ENCODE measurements around the gene CCDC9B. TPM values are rescaled to one million over a fixed set of nuclear protein-coding genes. Genes with fewer than 3 reads are reported as not detected.

The CCDC9B gene
- total RNA-seq, 2 donors from 2014 or later = 17.1 to 26.4 TPM

DNA sequence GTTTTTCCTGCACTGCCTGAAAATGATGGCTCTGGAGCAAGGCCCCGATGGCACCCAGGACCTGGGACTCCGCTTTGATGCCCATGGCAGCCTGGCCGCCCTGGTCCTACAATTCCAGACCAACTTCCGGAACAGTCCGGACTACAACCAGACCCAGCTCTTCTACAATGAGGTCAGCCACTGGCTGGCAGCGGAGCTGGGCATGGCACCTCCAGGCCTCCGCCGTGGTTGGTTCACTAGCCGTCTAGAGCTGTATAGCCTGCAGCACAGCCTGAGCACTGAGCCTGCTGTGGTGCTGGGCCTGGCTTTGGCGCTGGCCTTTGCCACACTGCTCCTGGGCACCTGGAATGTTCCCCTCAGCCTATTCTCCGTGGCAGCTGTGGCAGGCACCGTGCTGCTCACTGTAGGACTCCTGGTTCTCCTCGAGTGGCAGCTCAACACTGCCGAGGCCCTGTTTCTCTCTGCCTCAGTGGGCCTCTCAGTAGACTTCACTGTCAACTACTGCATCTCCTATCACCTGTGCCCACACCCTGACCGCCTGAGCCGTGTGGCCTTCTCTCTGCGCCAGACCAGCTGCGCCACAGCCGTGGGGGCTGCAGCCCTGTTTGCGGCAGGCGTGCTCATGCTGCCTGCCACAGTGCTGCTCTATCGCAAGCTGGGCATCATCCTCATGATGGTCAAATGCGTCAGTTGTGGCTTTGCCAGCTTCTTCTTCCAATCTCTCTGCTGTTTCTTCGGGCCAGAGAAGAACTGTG lies 28.2 kb upstream of the CCDC9B start:
- Histone ChIP-seq H3K27ac (no peak overlapping the region), H3K4me3 (no peak overlapping the region), H3K9me3 (no peaks in the 10 kb centered on the region), H3K4me1 (peaks cover 18% of the 10 kb centered on the region), H3K27me3 (no peaks in the 10 kb centered on the region), H3K36me3 (replicated peaks in 1 of 2; ENCODE audit: insufficient read depth in 1 of 2, low read depth in 2 of 2) (no peaks in the 10 kb centered on the region)
- ATAC-seq (no peak), DNase-seq (no peak)
- 90 to 94% methylated on average over 10 to 22 of the region's 24 CpGs for WGBS, 2 donors
- TF ChIP-seq, protein P1, sequence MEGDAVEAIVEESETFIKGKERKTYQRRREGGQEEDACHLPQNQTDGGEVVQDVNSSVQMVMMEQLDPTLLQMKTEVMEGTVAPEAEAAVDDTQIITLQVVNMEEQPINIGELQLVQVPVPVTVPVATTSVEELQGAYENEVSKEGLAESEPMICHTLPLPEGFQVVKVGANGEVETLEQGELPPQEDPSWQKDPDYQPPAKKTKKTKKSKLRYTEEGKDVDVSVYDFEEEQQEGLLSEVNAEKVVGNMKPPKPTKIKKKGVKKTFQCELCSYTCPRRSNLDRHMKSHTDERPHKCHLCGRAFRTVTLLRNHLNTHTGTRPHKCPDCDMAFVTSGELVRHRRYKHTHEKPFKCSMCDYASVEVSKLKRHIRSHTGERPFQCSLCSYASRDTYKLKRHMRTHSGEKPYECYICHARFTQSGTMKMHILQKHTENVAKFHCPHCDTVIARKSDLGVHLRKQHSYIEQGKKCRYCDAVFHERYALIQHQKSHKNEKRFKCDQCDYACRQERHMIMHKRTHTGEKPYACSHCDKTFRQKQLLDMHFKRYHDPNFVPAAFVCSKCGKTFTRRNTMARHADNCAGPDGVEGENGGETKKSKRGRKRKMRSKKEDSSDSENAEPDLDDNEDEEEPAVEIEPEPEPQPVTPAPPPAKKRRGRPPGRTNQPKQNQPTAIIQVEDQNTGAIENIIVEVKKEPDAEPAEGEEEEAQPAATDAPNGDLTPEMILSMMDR (IDR thresholded peaks at IDR 0.05) = no peak
- TF ChIP-seq POLR2A (IDR thresholded peaks at IDR 0.05) = no peak
- intact Hi-C loops (cut with DNase I) = loop anchor here (5.0 kb wide), 1 partner anchor 48 kb away; no protein-coding TSS in a partner anchor

DNA sequence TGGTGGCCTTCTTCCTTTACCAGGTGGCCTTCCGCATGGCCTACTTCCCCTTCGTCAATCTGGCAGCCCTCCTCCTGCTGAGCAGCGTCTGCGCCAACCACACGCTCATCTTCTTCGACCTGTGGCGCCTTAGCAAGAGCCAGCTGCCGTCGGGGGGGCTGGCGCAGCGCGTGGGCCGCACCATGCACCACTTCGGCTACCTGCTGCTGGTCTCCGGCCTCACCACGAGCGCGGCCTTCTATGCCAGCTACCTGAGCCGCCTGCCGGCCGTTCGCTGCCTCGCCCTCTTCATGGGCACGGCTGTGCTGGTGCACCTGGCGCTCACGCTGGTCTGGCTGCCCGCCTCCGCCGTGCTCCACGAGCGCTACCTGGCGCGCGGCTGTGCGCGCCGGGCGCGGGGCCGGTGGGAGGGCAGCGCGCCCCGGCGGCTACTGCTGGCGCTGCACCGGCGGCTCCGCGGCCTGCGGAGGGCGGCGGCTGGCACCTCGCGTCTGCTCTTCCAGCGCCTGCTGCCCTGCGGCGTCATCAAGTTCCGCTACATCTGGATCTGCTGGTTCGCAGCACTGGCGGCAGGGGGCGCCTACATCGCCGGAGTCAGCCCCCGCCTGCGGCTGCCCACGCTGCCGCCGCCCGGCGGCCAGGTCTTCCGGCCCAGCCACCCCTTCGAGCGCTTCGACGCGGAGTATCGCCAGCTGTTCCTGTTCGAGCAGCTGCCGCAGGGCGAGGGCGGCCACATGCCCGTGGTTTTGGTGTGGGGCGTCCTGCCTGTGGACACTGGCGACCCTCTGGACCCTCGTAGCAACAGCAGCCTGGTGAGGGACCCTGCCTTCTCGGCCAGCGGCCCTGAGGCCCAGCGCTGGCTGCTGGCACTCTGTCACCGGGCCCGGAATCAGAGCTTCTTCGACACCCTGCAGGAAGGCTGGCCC lies 27.2 kb upstream of the CCDC9B start:
- H3K36me3 ChIP-seq (replicated peaks in 1 of 2; ENCODE audit: insufficient read depth in 1 of 2, low read depth in 2 of 2) = no peaks in the 10 kb centered on the region
- H3K27me3 ChIP-seq = no peaks in the 10 kb centered on the region
- WGBS, 2 donors = 19 to 46% methylated on average over 7 to 57 of the region's 91 CpGs
- TF ChIP-seq, protein P1 (IDR thresholded peaks at IDR 0.05) = peak; percentile 75 to 98 (median 89)
- TF ChIP-seq POLR2A (IDR thresholded peaks at IDR 0.05) = peak in 2 of 3 donors; percentile 33 to 49
- H3K4me3 ChIP-seq = no peak overlapping the region
- intact Hi-C loops (cut with DNase I) = loop anchor here (5.0 kb wide), 1 partner anchor 49 kb away; no protein-coding TSS in a partner anchor
- peak overlapping the region; percentile 37 to 80 (median 74) for H3K27ac ChIP-seq
- DNase-seq (peak; percentile 84 to 93 (median 88)), ATAC-seq (peak; percentile 85)
- no peaks in the 10 kb centered on the region for H3K9me3 ChIP-seq
- H3K4me1 ChIP-seq = peaks cover 18% of the 10 kb centered on the region

DNA sequence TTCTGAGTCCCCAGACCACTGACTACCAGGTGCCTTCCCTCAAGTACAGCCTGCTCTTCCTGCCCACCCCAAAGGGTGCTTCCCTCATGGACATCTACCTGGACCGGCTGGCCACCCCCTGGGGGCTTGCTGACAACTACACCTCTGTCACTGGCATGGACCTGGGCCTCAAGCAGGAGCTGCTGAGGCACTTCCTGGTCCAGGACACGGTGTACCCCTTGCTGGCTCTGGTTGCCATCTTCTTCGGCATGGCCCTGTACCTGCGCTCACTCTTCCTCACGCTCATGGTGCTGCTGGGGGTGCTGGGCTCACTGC lies 26.6 kb upstream of the CCDC9B start:
- no peak overlapping the region for H3K4me3 ChIP-seq
- no peak for TF ChIP-seq POLR2A (IDR thresholded peaks at IDR 0.05)
- TF ChIP-seq, protein P1 (IDR thresholded peaks at IDR 0.05) = no peak
- no peak for DNase-seq

DNA sequence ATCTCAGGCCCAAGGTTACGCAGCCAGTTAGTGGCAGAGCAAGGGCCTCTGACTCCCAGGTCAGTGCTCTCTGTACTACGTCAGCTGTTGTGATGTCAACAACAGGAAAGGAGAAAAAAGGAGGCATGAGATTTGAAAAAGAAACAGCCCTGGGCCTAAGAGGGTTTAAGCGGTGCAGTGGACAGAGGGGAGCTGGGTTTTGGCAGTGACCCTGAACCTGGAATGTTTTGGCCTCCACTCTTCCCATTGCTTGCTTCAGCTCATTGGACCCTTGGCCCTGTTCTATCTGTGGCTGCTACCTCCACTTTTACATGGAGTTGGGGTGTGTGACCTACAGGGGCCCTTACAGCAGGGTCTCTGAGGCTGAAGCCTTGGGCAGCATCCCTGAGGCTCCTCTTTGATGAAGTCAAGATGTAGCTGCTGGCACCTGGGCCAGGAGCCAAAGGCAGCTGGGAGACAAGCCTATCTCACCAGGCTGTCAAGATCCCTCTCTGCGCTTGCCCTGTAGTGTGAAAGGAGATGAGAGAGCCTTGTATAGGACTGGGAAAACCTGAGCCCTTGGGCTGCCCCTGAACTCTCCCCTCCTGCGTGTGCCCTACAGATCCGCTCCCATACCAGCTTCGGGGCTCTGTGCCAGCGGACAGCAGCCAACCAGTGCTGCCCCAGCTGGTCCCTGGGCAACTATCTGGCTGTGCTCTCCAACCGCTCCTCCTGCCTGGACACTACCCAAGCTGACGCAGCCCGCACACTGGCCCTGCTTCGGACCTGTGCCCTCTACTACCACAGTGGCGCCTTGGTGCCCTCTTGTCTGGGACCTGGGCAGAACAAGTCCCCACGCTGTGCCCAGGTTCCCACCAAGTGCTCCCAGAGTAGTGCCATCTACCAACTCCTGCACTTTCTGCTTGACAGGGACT lies 26.0 kb upstream of the CCDC9B start:
- Histone ChIP-seq H3K27me3 (no peaks in the 10 kb centered on the region), H3K4me1 (peaks cover 18% of the 10 kb centered on the region), H3K27ac (peak overlapping the region; percentile 37 to 80 (median 74)), H3K9me3 (no peaks in the 10 kb centered on the region), H3K4me3 (no peak overlapping the region), H3K36me3 (replicated peaks in 1 of 2; ENCODE audit: insufficient read depth in 1 of 2, low read depth in 2 of 2) (no peaks in the 10 kb centered on the region)
- intact Hi-C loops (cut with DNase I) = loop anchor here (5.0 kb wide), 1 partner anchor 51 kb away; no protein-coding TSS in a partner anchor
- TF ChIP-seq, protein P1 (IDR thresholded peaks at IDR 0.05) = peak in 1 of 7 experiments; percentile 4
- TF ChIP-seq POLR2A (IDR thresholded peaks at IDR 0.05) = peak in 1 of 3 donors; percentile 0
- ATAC-seq (peak; percentile 79), DNase-seq (peak; percentile 92 to 97 (median 95))
- 38 to 42% methylated on average over 13 to 14 of the region's 14 CpGs for WGBS, 2 donors

More for the DNA sequence above, 26.6 kb upstream of the CCDC9B start:
- WGBS, 2 donors = 80% methylated on average over 5 of the region's 5 CpGs
- ATAC-seq = peak; percentile 0
- H3K36me3 ChIP-seq (replicated peaks in 1 of 2; ENCODE audit: insufficient read depth in 1 of 2, low read depth in 2 of 2) = no peaks in the 10 kb centered on the region
- no peaks in the 10 kb centered on the region for H3K9me3 ChIP-seq
- no peaks in the 10 kb centered on the region for H3K27me3 ChIP-seq
- peaks cover 18% of the 10 kb centered on the region for H3K4me1 ChIP-seq
- intact Hi-C loops (cut with DNase I) = loop anchor here (5.0 kb wide), 1 partner anchor 50 kb away; no protein-coding TSS in a partner anchor
- peak overlapping the region; percentile 37 to 80 (median 74) for H3K27ac ChIP-seq

All from body of pancreas (tissue), 4 donors.